ENCODE measurements around the gene DDX59. TPM values are rescaled to one million over a fixed set of nuclear protein-coding genes. Genes with fewer than 3 reads are reported as not detected.

DDX59 gene
- total RNA-seq, 1 donor from 2014 or later = 23.9 TPM

DNA sequence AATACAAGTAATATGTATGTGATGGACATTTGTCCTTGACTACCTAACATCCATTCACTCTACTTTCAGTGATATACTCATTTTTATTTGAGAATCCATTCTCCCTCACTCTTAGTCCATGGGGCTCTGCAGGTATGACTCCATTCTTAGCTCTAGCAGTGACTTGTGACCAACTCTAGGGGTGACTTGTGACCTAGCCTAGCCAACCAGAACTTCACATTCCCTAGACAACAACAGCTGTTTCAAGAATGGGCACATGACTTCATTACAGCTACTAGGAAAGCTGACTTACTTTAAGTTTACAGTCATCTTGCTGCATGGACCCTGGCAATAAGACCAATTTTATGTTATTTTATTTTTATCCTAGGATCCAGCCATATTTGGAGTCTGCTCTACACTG is 23.6 kb upstream of the DDX59 start:
- H3K27me3 Mint-ChIP-seq (ENCODE audit: unreplicated experiment) = peaks cover 6% of the 10 kb centered on the region
- no peaks in the 10 kb centered on the region for H3K9me3 Mint-ChIP-seq (ENCODE audit: unreplicated experiment)
- H3K4me3 Mint-ChIP-seq (ENCODE audit: unreplicated experiment) = no peak overlapping the region
- no peak for DNase-seq (ENCODE audit: extremely low spot score, unreplicated experiment)
- no peak overlapping the region for H3K27ac Mint-ChIP-seq (ENCODE audit: unreplicated experiment)
- TF ChIP-seq, protein P1, sequence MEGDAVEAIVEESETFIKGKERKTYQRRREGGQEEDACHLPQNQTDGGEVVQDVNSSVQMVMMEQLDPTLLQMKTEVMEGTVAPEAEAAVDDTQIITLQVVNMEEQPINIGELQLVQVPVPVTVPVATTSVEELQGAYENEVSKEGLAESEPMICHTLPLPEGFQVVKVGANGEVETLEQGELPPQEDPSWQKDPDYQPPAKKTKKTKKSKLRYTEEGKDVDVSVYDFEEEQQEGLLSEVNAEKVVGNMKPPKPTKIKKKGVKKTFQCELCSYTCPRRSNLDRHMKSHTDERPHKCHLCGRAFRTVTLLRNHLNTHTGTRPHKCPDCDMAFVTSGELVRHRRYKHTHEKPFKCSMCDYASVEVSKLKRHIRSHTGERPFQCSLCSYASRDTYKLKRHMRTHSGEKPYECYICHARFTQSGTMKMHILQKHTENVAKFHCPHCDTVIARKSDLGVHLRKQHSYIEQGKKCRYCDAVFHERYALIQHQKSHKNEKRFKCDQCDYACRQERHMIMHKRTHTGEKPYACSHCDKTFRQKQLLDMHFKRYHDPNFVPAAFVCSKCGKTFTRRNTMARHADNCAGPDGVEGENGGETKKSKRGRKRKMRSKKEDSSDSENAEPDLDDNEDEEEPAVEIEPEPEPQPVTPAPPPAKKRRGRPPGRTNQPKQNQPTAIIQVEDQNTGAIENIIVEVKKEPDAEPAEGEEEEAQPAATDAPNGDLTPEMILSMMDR (IDR thresholded peaks at IDR 0.05) = no peak
- no peaks in the 10 kb centered on the region for H3K36me3 Mint-ChIP-seq (ENCODE audit: unreplicated experiment)
- peaks cover 2% of the 10 kb centered on the region for H3K4me1 Mint-ChIP-seq (ENCODE audit: unreplicated experiment)

DNA sequence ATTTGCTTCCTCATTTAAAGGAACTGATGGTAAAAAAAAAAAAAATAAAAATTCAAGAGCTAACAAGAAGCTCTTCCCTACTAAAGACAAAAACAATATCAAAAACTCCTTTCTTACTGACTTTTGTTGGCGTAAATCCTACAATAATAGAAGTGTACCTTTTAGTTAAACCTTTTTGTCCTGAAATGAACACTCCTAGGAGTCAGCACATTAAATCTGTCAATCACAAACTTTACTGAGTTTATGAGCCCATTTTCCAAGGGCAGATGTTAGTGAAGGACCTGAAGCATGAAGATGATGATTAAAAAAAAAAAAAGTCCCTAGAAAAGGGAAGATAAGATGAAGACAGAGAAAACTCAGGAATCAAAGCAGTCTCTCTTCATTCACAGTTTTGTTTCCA is 22.6 kb upstream of the DDX59 start:
- Mint-ChIP-seq H3K9me3 (ENCODE audit: unreplicated experiment) (no peaks in the 10 kb centered on the region), H3K4me3 (ENCODE audit: unreplicated experiment) (no peak overlapping the region), H3K36me3 (ENCODE audit: unreplicated experiment) (no peaks in the 10 kb centered on the region), H3K27me3 (ENCODE audit: unreplicated experiment) (peaks cover 6% of the 10 kb centered on the region), H3K27ac (ENCODE audit: unreplicated experiment) (no peak overlapping the region), H3K4me1 (ENCODE audit: unreplicated experiment) (no peaks in the 10 kb centered on the region)
- DNase-seq (ENCODE audit: extremely low spot score, unreplicated experiment) = no peak
- TF ChIP-seq, protein P1 (IDR thresholded peaks at IDR 0.05) = no peak

DNA sequence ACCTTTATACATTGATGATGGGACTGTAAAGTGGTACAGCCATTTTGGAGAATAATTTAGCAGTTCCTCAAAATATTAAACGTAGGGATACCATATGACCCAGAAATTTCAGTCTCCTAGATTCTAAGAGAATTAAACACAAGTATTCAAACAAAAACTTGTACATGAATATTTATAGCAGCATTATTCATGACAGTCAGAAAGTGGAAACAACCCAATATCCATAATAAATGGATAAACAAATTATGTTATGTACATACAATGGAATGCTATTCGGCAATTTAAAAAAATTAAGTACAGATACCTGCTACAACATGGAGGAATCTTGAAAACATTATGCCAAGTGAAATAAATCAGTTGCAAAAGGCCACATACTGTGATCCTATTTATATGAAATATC is 16.9 kb upstream of the DDX59 start:
- no peak for DNase-seq (ENCODE audit: extremely low spot score, unreplicated experiment)
- H3K4me3 Mint-ChIP-seq (ENCODE audit: unreplicated experiment) = no peak overlapping the region
- H3K27me3 Mint-ChIP-seq (ENCODE audit: unreplicated experiment) = no peaks in the 10 kb centered on the region
- TF ChIP-seq, protein P1 (IDR thresholded peaks at IDR 0.05) = no peak
- no peaks in the 10 kb centered on the region for H3K36me3 Mint-ChIP-seq (ENCODE audit: unreplicated experiment)
- H3K4me1 Mint-ChIP-seq (ENCODE audit: unreplicated experiment) = no peaks in the 10 kb centered on the region
- no peak overlapping the region for H3K27ac Mint-ChIP-seq (ENCODE audit: unreplicated experiment)
- no peaks in the 10 kb centered on the region for H3K9me3 Mint-ChIP-seq (ENCODE audit: unreplicated experiment)

DNA sequence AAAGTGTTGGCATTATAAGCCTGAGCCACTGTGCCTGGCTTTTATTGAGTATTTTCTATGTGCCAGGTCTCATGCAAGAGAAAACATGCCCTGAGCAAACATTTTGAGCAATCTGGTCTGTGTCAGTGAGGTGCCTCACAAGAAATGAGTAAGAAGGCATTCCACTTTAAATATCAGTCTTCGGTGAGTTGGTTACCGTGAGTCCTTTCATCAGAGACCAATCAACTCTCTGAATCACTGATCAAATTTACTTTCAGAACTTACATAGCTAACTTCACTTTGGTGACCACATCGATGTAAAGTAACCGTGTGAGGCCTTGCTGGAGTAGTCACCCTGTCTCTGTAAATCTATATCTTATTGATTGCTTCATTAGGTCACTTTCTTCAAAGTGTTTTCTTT is 14.3 kb upstream of the DDX59 start:
- Mint-ChIP-seq H3K36me3 (ENCODE audit: unreplicated experiment) (no peaks in the 10 kb centered on the region), H3K4me3 (ENCODE audit: unreplicated experiment) (no peak overlapping the region), H3K27me3 (ENCODE audit: unreplicated experiment) (no peaks in the 10 kb centered on the region), H3K4me1 (ENCODE audit: unreplicated experiment) (no peaks in the 10 kb centered on the region), H3K27ac (ENCODE audit: unreplicated experiment) (no peak overlapping the region), H3K9me3 (ENCODE audit: unreplicated experiment) (no peaks in the 10 kb centered on the region)
- no peak for DNase-seq (ENCODE audit: extremely low spot score, unreplicated experiment)
- TF ChIP-seq, protein P1 (IDR thresholded peaks at IDR 0.05) = no peak

DNA sequence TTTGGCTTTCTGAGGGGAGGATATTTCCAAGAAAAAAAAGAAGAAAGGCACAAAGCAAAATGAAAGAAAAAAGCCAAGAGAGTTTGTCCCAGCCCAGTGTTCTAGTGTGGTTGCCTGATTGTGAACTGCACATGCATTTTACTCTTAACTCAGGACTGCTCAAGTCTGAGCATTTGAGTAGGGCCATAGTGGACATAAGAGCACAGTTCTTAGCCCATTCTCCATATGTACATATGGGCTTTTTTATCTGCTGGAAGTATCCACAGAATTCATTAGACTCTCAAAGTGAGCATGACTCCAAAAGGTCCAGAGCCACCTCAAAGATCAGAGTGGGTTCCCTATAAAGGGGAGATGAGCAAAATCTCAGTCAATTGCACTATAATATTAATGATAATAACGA is 13.6 kb upstream of the DDX59 start:
- H3K36me3 Mint-ChIP-seq (ENCODE audit: unreplicated experiment) = no peaks in the 10 kb centered on the region
- no peaks in the 10 kb centered on the region for H3K9me3 Mint-ChIP-seq (ENCODE audit: unreplicated experiment)
- TF ChIP-seq, protein P1 (IDR thresholded peaks at IDR 0.05) = no peak
- H3K4me1 Mint-ChIP-seq (ENCODE audit: unreplicated experiment) = no peaks in the 10 kb centered on the region
- H3K4me3 Mint-ChIP-seq (ENCODE audit: unreplicated experiment) = no peak overlapping the region
- no peak for DNase-seq (ENCODE audit: extremely low spot score, unreplicated experiment)
- no peak overlapping the region for H3K27ac Mint-ChIP-seq (ENCODE audit: unreplicated experiment)
- no peaks in the 10 kb centered on the region for H3K27me3 Mint-ChIP-seq (ENCODE audit: unreplicated experiment)
